NCI-H345 (cell line): ENCODE results near the gene HIVEP3.
A peak's percentile ranks its signal among the peaks of the same experiment; 100 is the strongest.

Experiments
- DNase-seq: peaks from one replicate; lab custom pipeline; 2025; lab: John Stamatoyannopoulos, UW

The HIVEP3 gene

DNA sequence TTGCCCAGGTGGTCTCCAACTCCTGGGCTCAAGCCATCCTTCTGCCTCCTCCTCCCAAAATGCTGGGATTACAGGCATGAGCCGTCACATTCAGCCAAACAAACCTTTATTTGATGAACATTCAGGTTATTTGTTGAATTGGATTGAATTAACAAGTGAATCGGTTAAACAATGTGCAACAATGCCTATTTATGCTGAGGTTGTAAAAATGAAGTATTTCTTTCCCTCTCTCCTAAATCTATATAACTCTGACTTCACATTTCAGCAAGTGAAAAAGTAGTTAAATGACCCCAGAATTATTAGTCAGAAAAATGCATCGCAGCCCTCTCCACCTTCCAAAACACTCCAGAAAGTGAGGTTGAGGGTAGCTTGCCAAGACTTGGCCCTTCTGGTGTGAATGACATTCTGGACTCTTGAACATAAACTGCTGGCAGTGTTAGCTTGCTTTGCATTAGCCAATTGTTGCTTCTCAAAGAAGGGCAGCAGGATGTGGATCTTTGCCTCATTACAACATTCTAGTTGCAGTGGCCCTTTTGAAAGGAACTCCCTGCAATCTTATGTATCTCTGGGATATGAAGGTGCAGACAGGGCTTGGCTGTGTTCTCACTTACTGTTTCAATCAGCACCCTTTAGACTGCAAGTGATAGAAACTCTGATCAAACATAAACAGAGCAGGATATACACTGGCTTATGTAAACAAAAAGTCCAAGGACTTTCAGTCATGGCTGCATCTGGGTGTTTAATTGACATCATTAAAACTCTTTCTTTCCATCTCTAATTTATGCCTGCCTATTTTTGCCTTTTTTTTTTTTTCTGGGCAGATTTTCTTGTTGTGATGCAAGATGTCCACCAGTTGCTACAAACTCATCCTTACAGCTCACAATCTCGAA, 456.7 kb downstream of the HIVEP3 start:
- DNase-seq, result peak; percentile 17

DNA sequence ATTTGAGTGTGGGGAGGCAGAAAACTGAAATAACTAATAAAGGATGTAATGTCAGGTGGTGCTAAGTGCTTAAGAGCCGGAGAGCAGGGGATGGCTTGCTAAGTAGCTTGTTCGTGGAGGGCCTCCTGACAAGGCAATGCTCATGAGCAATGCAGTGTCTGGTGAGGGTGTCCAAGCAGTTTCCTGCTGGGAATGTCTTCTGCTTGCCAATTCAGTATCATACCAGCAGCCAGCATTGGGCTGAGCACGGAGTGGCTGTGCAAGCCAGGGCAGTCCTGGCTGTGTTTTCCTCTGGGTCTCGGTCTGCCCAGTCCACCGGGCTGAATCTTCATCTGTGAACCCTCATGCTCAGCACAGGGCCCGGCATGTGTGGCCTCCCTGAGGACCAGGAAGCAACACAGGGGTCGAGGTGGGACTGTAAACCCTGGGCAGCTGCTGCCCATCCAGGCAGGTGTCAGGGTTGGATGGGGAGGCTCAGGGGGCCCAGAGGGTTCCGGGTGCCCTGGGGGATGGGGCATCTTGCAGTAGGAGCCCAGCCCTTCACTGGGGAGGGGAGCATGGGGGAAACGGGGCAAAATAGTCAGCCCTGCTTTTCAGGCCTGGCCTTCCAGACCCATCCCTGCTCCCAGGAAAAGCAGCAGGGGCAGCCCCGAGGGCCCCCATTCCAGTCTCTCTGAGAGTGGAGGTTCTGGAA, 461.7 kb downstream of the HIVEP3 start:
- DNase-seq, result no peak
